ENCODE data around the gene CWC25. TPM values are rescaled to one million over a fixed set of nuclear protein-coding genes. Genes with fewer than 3 reads are reported as not detected.

Gene CWC25
- total RNA-seq, 1 donor from 2014 or later, result 22.4 TPM

- peak; percentile 95 for DNase-seq (ENCODE audit: low spot score)
These were observed 28.4 kb upstream of the CWC25 start, which contains the start of gene RPL23 for GRCh38 chr17:38853292-38854219. RPL23 (minus strand) TSS chr17:38853721; CDS start chr17:38853710, 11 bp downstream.

GRCh38 chr17:38852771-38853291, 27.7 kb upstream of the CWC25 start:
- DNase-seq (ENCODE audit: low spot score), result no peak

GRCh38 chr17:38851434-38851833, 26.3 kb upstream of the CWC25 start:
- DNase-seq (ENCODE audit: low spot score), result no peak

- no peak for DNase-seq (ENCODE audit: low spot score)
These were observed 25.3 kb upstream of the CWC25 start for GRCh38 chr17:38850374-38850773.

DNA sequence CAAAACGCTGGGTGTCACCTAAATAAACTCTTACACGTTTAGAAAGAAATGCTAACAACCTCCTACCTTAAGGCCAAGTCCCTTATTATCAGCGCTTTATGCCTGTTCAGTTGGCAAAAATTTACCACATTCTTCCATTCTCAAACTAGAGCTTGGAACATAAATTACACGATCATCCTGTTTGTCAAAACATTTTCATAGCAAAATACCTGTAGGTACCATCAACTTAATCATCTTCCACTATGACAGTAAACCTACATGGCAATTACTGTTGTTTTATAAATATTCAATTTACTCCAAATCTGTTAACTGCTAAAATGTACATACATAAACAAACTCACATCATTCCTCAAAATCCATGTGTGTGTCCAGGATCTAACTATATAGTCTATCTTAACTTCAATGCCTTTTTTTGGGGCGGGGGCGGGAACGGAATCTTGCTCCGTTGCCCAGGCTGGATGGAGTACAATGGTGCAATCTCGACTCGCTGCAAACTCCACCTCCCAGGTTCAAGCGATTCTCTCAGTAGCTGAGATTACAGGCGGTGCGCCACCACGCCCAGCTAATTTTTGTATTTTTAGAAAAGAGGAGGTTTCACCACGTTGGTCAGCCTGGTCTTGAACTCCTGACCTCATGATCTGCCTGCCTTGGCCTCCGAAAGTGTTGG, 24.0 kb upstream of the CWC25 start:
- no peak for DNase-seq (ENCODE audit: low spot score)

- DNase-seq (ENCODE audit: low spot score), result no peak
These were observed 23.4 kb upstream of the CWC25 start for GRCh38 chr17:38848557-38848891.

DNA sequence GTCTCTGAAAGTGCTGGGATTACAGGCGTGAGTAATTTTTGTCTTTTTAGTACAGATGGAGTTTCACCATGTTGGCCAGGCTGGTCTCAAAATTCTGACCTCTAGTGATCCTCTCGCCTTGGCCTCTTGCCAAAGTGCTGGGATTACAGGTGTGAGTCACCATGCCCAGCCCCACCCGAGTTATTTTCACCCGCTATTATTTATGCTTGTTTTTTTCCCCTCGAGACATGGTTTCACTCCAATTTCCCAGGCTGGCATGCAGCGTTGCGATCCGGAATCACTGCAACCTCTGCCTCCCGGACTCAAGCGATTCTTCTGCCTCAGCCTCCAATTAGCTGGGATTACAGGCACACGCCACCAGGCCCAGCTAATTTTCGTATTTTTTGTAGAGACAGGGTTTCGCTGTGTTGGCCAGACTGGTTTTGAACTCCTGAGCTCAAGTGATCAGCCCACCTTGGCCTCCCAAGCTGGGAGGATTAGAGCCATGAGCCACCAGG, 19.2 kb upstream of the CWC25 start:
- DNase-seq (ENCODE audit: low spot score), result no peak

- no peak for DNase-seq (ENCODE audit: low spot score)
These were observed 684 bp upstream of the CWC25 start for GRCh38 chr17:38825762-38826247.

DNA sequence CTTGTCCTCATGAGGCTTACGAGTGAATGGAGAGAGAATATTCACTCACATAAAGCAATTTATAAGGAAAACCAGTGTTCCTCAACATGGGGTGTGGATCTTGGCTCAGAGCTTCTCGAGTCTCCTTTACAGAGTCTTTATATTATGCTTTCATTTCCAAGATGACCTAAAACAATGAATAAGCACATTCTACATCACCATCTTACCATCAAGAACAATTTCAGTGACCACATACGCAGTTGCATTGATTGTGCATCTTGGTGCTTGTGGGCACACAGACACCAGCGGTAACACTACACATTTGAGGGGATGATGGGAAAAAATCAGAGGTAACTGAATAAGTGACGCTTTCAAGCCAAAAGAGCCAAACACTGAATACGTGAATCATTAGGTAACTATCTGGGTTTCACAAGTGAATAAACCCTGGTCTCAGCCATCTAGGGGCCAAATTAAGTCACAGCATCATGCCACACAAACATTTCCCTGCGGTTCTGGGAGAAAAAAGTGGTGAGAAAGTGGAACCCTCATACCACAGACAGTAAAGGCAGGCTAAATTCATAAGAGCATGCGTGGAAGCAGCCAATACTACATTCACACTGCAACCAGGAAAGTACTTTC, 9.4 kb downstream of the CWC25 start:
- DNase-seq (ENCODE audit: low spot score), result no peak

DNA sequence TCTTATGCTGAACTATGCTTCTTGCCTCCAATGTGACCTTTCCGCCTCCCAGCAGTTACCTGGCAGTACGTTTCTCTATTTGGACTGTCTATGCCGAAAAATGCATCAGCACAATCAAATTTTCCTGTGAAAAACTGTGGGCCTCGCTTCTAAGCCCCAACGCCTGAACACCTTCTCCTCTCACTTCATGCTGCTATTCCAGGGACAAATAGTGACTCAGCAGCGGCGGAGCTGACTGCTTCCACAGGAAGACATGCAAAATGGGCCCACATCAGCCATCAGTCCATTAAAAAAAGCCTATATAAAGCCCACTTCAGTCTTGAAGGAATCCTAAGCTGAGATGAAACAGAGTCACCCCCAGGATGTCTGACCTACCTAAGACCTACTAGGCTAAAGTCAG, 15.3 kb downstream of the CWC25 start:
- DNase-seq (ENCODE audit: low spot score), result no peak

DNA sequence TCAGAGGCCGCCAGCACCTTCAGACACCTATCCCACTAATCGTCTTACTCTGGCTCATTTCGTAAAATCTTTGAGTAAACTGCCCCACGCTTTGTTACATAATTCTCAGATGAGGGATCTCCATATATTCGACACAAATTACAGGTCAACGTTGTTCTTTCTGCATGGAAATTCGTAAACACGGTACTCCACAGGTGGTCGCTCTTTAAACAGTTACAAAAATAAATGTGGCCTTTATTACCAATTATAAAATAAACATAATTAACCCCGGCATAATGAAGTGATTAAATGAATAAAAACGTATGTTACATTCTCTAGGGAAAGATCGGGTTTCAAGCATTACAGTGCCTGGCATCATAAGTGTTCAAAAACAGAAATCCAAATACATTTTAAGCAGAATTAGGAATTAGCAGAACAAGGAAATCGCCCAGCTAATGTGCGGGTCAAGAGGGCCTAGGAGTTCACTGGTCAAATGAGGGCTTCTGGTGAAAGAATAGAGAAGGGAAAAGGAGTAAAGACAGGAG, 24.8 kb downstream of the CWC25 start:
- DNase-seq (ENCODE audit: low spot score), result no peak

GRCh38 chr17:38799501-38800236, 25.5 kb downstream of the CWC25 start, which contains the start of gene PIP4K2B:
PIP4K2B (minus strand) TSS chr17:38799556; CDS start chr17:38799424, 132 bp downstream.
- peak; percentile 96 for DNase-seq (ENCODE audit: low spot score)

- peak; percentile 90 for DNase-seq (ENCODE audit: low spot score)
These were observed 26.3 kb downstream of the CWC25 start for GRCh38 chr17:38798614-38799500.

- no peak for DNase-seq (ENCODE audit: low spot score)
These were observed 27.3 kb downstream of the CWC25 start for GRCh38 chr17:38797828-38798227.

DNA sequence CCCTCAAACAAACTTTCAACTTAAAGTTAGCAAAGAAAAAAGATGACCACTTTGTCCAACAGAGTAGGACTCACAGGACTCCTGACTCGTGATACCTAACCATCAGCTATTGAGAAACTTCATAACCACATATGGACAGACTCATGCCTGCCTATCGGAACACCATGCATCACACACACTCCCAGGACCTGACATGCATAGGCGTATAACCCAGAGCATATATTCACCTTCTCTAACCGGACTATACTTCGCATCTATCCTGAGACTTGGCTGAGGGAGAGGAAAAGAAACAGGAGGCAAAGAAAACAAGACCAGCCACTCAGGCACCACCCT, 28.0 kb downstream of the CWC25 start:
- no peak for DNase-seq (ENCODE audit: low spot score)

DNA sequence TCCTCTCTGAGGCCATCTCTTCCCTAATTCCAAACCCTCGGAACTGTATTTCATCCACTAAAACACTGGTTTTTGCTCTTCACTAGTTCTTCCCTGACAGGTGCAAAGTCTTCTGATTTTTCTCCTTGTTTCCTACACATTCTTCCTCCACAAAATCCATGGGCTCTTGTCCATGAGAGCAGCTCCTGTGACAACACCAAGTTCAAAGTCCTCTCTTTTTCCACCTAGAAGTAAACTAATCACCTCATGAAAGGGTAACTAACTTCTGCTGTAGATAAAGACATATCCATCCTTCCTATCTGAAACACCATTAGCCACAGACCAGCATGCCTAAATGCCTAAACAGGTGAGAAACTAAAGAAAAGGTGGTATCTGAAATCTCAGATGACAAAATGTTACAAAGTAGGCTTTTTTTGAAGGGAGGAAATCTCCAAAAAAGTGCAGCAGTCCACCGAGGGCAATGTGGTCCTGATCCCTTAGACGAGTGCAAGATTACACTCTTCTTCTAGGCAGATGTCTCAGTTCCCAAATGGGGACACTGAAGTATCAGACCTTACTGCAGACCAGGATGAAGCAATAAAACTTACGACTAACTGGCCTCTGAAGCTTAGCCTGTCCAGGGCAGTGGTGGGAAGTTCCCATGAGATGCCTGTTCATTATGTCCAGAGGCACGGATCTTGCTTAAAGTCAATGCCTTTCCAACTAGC, 28.5 kb downstream of the CWC25 start:
- no peak for DNase-seq (ENCODE audit: low spot score)

DNA sequence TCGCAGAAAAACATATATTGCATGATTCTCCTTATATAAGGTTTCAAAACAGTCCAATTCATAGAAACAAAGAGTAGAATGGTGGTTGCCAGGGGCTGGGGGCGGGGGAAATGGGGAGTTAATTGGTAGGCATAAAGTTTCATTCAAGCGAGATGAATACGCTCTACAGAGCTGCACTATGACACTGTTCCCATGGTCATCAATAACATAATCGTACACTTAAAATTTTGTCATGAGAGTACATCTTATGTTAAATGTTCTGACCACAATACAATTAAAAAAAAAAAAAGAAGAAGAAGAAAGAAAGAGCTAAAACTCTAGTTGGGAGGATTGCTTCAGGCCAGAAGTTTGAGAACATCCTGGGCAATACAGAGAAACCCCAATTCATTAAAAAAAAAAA, 30.9 kb downstream of the CWC25 start:
- DNase-seq (ENCODE audit: low spot score), result no peak

GRCh38 chr17:38791162-38791561, 34.0 kb downstream of the CWC25 start:
- DNase-seq (ENCODE audit: low spot score), result no peak

Data from mesenteric fat pad (tissue), 1 donor.